Neutrophil (primary cell): Measurements from ENCODE around the gene NSUN7.

Source experiments
- H3K27ac ChIP-seq: fragments of 200-600 bp; sonication (generic); 2 replicates; pipeline ENCODE4 v1.5.1; 2016; ENCODE audit warnings: mild to moderate bottlenecking, moderate library complexity
- H3K27me3 ChIP-seq: fragments of 200-600 bp; sonication (generic); 2 replicates; pipeline ENCODE4 v1.6.0; 2016; ENCODE audit warnings: mild to moderate bottlenecking
- H3K36me3 ChIP-seq: fragments of 200-600 bp; sonication (generic); 2 replicates; pipeline ENCODE4 v1.5.1; 2017
- H3K4me1 ChIP-seq, 2 experiments: fragments of 200-600 bp in 1 of 2; sonication (generic) in 1 of 2; 1 replicate in 1 of 2; 2 replicates in 1 of 2; pipeline versions ENCODE4 v1.5.1 to v1.6.1; 2013 to 2016; ENCODE audit warnings: low read depth in 1 of 2, low read length in 1 of 2, mild to moderate bottlenecking in 1 of 2, moderate library complexity in 1 of 2; ENCODE audit not compliant: control insufficient read depth in 1 of 2, insufficient read depth in 1 of 2
- H3K4me3 ChIP-seq, 2 experiments: fragments of 200-600 bp in 1 of 2; sonication (generic) in 1 of 2; 1 replicate in 1 of 2; 2 replicates in 1 of 2; pipeline ENCODE4 v1.5.1; 2013 to 2016; ENCODE audit warnings: low read depth in 1 of 2, low read length in 1 of 2, mild to moderate bottlenecking in 1 of 2, moderate library complexity in 1 of 2
- H3K9me3 ChIP-seq: fragments of 200-600 bp; sonication (generic); 2 replicates; pipeline ENCODE4 v1.5.1; 2016
- TF ChIP-seq, protein P1 (sequence below): fragments of 200-600 bp; sonication (generic); IDR thresholded peaks from 2 replicates; pipeline ENCODE4 v1.5.1; 2016; ENCODE audit warnings: antibody characterized with exemption

The NSUN7 gene

DNA sequence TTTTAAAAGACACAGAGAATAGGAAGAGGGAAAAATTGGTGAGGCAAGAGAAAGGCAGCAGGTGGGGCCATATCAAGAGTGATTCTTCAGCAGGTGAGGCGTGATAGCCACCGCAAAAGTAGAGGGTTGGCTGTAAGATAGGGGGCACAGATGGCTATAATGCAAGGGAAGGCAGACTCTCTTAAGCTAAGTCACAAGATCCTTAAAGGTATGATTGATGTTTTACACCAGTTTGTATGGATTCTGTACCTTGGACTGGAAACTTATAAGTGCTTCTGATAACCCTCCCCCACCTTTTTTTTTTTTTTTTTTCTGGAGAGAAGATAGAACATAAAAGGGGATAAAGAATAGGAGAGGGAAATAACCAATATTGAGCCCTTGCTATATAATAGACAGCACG is 40.0 kb downstream of the NSUN7 start:
- no peak overlapping the region for H3K27ac ChIP-seq
- TF ChIP-seq, protein P1, sequence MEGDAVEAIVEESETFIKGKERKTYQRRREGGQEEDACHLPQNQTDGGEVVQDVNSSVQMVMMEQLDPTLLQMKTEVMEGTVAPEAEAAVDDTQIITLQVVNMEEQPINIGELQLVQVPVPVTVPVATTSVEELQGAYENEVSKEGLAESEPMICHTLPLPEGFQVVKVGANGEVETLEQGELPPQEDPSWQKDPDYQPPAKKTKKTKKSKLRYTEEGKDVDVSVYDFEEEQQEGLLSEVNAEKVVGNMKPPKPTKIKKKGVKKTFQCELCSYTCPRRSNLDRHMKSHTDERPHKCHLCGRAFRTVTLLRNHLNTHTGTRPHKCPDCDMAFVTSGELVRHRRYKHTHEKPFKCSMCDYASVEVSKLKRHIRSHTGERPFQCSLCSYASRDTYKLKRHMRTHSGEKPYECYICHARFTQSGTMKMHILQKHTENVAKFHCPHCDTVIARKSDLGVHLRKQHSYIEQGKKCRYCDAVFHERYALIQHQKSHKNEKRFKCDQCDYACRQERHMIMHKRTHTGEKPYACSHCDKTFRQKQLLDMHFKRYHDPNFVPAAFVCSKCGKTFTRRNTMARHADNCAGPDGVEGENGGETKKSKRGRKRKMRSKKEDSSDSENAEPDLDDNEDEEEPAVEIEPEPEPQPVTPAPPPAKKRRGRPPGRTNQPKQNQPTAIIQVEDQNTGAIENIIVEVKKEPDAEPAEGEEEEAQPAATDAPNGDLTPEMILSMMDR: no peak
- H3K4me3 ChIP-seq: no peak overlapping the region
- no peaks in the 10 kb centered on the region for H3K36me3 ChIP-seq
- peaks cover 12 to 13% of the 10 kb centered on the region in 2 experiments for H3K4me1 ChIP-seq
- H3K27me3 ChIP-seq: no peaks in the 10 kb centered on the region
- H3K9me3 ChIP-seq: no peaks in the 10 kb centered on the region

DNA sequence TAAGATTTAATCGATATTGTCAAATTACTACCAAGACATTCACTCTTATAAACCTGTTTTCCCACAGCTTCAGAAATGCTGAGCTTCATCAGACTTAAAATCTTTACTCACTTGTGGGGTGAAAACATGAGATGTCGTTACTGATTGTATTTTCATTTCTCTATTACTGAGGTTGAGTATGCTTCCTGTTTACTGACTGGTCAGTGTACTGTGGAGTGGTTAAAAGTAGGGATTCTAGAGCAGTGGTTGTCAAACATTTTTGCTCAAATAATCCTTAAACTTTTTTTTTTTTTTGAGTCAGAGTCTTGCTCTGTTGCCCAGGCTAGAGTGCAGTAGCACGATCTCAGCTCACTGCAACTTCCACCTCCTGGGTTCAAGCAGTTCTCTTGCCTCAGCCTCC is 50.3 kb downstream of the NSUN7 start:
- Histone ChIP-seq H3K4me3 (no peak overlapping the region), H3K9me3 (no peaks in the 10 kb centered on the region), H3K27ac (no peak overlapping the region), H3K27me3 (no peaks in the 10 kb centered on the region), H3K36me3 (no peaks in the 10 kb centered on the region), H3K4me1 (peaks cover 6% of the 10 kb centered on the region in 2 experiments)
- TF ChIP-seq, protein P1: no peak

DNA sequence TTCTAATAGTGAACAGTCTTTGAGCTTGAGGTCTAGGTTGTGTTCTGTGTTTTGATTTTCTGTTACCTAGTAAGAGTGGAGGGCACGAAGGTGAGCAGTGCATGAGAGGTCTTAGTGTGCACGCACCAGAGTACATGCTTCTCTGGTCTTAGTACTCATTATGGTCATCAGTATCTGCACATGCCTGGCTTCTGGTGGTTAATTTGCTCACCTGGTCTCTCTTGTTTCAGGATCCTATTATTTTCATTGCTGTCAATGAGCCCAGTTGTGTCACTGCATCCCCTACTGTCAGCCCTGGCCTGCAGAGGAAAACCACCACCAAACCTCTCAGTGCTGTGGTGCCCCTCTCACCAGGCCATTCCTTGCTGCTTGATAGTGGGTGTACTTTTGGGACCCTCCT is 54.8 kb downstream of the NSUN7 start:
- Histone ChIP-seq H3K4me3 (no peak overlapping the region), H3K27ac (peak overlapping the region; percentile 84), H3K9me3 (no peaks in the 10 kb centered on the region), H3K27me3 (no peaks in the 10 kb centered on the region), H3K4me1 (peaks cover 51% of the 10 kb centered on the region in 2 experiments), H3K36me3 (no peaks in the 10 kb centered on the region)
- TF ChIP-seq, protein P1: no peak

DNA sequence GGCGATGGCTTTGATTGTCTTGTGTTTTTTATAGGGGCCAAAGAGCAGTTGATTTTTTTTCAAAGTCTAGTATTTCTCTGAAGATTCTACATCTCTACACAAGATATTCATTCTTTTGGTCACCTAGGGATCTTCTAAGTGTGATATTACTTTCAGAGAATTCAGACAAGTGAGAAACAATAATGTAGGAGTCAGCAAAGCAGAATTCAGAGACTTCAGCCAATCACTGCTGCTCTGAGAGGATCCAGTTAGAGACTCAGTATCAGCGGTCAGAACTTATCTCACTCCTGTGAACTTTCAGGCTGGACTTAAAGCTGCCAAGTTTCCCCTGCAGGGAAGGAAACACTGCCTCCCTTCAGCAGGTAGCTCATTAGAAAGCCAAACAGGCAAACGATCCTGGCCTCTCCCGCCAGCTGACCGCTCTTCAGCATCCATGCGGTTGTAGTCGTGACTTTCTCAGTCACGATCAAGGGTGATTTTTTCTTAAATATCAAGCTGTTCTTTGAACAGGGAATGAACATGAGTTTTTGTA is 59.2 kb downstream of the NSUN7 start:
- TF ChIP-seq, protein P1: no peak
- Histone ChIP-seq H3K36me3 (no peaks in the 10 kb centered on the region), H3K27ac (peak overlapping the region; percentile 84), H3K4me1 (peaks cover 92 to 93% of the 10 kb centered on the region in 2 experiments), H3K4me3 (no peak overlapping the region), H3K9me3 (no peaks in the 10 kb centered on the region), H3K27me3 (no peaks in the 10 kb centered on the region)

DNA sequence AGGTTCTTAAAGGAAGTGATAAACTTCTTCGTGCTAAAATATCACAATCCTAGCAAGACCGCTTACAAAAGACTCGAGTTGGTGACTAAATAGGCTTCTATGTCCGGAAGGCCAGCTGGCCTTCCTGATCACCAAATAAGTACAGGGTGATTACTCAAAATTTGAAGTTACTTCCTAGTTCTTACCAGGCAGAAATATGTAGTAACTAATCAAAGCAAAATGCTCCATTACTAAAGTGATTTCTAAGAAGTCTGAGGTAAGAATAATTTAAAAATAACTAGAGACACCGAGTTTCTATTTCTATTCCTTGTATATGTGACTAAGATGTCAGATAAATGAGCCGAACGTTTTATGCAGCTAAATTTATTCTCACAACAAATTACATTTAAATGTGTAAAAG is 62.2 kb downstream of the NSUN7 start:
- H3K4me1 ChIP-seq: peaks cover 67 to 72% of the 10 kb centered on the region in 2 experiments
- peak overlapping the region; percentile 16 to 44 for H3K4me3 ChIP-seq
- H3K9me3 ChIP-seq: no peaks in the 10 kb centered on the region
- TF ChIP-seq, protein P1: no peak
- peak overlapping the region; percentile 87 for H3K27ac ChIP-seq
- H3K36me3 ChIP-seq: no peaks in the 10 kb centered on the region
- H3K27me3 ChIP-seq: no peaks in the 10 kb centered on the region

DNA sequence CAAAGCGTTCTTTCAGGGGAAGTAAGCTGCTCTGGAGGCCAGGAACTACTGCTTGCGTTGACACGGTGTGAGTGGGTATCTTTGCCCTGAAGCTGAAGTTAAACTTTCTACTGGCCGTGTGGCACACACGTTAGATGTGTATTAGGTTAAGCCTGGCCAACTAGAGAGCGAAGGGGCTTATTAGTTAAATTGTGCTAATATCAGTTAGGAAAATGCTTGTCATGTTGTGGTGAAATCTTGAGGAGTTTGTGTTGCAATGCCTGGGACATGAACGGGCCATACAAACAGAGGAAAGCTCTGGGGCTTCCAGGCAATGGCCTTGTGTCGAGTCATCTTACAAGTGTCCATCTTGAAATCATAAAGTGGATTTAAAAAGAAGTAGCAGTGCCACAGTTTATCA is 62.6 kb downstream of the NSUN7 start:
- Histone ChIP-seq H3K27me3 (no peaks in the 10 kb centered on the region), H3K9me3 (no peaks in the 10 kb centered on the region), H3K4me1 (peaks cover 63 to 68% of the 10 kb centered on the region in 2 experiments), H3K36me3 (no peaks in the 10 kb centered on the region), H3K27ac (peak overlapping the region; percentile 87), H3K4me3 (peak overlapping the region; percentile 16 to 44)
- TF ChIP-seq, protein P1: no peak
